A673 (cell line): ENCODE data around the gene E2F3.

Source experiments
- EZH2 ChIP-seq: fragments of 200-600 bp; sonication (generic); IDR thresholded peaks from 2 replicates; pipeline ENCODE4 v1.6.1; 2017; ENCODE audit warnings: borderline replicate concordance, low read depth, mild to moderate bottlenecking, mixed read lengths, antibody characterized with exemption, low read length; ENCODE audit not compliant: poor library complexity, severe bottlenecking
- TF ChIP-seq, protein P1 (sequence below): fragments of 300-800, 200-600 bp; sonication (generic); conservative IDR thresholded peaks from 2 replicates; pipeline ENCODE4 v1.5.1; 2017; ENCODE audit warnings: low read depth, mild to moderate bottlenecking, antibody characterized with exemption, low read length, moderate library complexity, mixed read lengths

- TF ChIP-seq, protein P1, sequence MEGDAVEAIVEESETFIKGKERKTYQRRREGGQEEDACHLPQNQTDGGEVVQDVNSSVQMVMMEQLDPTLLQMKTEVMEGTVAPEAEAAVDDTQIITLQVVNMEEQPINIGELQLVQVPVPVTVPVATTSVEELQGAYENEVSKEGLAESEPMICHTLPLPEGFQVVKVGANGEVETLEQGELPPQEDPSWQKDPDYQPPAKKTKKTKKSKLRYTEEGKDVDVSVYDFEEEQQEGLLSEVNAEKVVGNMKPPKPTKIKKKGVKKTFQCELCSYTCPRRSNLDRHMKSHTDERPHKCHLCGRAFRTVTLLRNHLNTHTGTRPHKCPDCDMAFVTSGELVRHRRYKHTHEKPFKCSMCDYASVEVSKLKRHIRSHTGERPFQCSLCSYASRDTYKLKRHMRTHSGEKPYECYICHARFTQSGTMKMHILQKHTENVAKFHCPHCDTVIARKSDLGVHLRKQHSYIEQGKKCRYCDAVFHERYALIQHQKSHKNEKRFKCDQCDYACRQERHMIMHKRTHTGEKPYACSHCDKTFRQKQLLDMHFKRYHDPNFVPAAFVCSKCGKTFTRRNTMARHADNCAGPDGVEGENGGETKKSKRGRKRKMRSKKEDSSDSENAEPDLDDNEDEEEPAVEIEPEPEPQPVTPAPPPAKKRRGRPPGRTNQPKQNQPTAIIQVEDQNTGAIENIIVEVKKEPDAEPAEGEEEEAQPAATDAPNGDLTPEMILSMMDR, result no peak
- no peak for TF ChIP-seq EZH2
Observed at GRCh38 chr6:20415712-20416454, 14.2 kb downstream of the E2F3 start.
